Pulmonary artery endothelial cell (primary cell): ENCODE results near the gene EPB41. TPM values are rescaled to one million over a fixed set of nuclear protein-coding genes. Genes with fewer than 3 reads are reported as not detected.
"Not testable (repeated sequence)": the region's sequence is repeated elsewhere in the genome, so short reads cannot be mapped to it uniquely, and the experiment has no call there.

Experiments
- DNase-seq: peaks from one replicate; pipeline ENCODE4 v3.0.0-alpha.2; 2011; ENCODE audit warnings: low read depth, low spot score
- total RNA-seq: library from RNA; depleted of rRNA; stranded (reverse); fragments of >200 nt; gene quantifications from 2 replicates; pipeline ENCODE4 v1.2.3, GENCODE V29; 2014

The EPB41 gene
- total RNA-seq: 18.6 and 32.8 TPM in 2 replicates

DNA sequence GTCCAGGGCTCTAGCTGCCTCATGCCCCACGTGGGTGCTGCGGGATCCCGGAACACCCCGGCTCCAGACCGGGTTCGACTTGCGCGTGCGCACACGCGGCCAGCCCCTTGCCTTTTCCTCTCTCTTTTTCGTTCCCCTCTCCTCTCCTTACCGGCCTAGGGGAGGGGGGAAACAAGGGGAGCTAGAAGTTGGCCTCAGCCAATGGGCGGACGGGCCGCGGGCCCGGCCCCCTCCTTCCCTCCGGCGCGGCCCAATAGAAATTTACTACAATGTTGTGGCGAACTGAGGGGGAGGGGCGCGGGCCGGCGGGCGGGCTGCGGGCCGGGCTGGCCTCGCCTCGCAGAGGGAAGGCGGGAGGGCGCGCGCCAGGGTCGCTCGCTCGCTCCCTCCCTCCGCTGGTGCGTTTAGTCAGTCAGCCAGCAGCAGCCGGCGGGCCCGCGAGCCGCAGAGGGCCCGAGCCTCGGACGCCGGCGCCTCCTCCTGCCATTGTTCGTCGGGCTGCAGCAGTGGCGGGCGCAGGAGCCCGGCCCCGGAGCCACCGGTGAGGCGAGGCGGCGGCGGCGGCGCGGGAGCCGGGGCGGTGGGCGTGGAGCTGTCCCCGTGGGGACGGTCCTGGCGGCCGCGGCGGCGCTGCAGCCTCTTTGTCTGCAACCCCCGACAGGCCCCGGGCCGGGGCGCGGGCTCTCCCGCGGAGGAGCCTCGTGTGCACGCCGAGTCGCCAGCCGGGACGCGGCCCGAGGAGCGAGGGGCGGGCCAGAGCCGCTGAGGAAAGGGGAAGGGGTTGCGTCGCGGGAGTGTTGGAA is at the start of gene EPB41:
TSS of gene EPB41 (plus strand) at position 342 of the 803 bp plus-strand sequence. CDS start 72,869 bp downstream, outside the sequence.
- DNase-seq: peak; percentile 69

DNA sequence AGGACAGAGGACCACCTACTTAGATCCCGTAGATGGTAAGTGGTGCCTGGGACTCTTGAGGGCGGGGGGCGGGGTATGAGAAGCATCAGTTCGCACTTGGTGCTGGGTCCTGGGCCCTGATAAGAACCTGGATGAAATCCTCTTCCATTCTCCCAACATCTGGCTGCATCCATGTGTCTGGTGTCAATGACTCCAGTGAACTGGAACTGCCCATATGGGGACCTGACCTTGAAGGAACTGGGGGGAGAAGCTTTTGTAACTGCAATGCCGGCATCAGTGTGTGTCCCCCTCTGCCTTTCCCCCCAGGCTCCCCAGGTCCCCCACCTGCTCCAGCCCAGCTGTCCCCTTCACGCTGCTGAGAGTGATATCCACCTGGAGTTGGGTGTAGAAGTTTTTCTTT is 49.7 kb upstream of the EPB41 start:
- no peak for DNase-seq

DNA sequence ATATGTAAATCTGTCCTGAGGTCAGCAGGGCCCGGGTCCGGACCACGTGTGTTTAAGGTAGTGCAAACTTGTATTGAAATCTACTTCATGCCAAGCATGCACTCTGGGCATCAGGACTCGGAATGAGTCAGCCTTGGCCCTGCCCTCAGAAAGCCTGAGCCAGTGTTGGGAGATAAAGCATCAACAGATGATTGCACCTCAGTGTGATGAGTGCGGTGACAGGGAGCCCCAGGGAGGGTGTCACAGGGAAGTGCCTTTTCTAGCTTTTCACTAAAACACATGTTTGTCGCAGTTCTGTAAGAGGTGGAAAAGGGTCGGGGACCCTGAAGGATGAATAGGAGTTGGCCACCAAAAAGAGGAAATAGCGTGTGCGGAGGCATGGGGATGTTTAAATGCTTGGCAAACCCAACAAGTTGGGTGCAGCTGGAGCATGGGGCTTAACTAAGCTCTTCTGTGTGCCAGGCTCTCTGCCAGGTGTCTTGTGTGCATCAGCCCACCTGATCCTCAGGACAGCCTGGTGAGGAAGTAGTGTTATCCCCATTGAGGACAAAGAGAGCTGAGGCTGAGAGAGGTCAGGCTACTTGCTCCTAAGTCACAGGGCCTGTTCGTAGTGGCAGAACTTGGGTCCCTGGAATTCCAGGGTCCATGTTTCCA is 48.2 kb upstream of the EPB41 start:
- DNase-seq: no peak

DNA sequence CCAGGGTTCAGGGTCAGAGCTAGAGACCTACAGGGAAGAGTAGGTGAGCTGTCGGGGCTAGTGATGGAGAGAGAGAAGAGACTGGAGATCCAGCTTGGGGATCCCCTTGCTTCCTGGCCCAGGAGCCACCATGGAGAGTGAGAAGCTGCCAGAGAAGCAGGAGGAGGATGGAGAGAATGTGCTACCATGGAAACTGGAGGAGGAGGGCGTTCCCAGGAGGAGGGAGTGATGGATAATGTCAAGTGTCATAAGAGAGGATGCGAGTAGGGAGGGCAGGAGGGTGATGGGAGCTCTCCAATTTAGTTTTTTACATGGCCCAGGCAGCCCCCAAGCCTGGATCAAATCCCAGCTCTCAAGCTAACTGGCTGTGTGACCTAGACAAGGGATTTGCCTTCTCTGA is 46.5 kb upstream of the EPB41 start:
- DNase-seq: no peak

DNA sequence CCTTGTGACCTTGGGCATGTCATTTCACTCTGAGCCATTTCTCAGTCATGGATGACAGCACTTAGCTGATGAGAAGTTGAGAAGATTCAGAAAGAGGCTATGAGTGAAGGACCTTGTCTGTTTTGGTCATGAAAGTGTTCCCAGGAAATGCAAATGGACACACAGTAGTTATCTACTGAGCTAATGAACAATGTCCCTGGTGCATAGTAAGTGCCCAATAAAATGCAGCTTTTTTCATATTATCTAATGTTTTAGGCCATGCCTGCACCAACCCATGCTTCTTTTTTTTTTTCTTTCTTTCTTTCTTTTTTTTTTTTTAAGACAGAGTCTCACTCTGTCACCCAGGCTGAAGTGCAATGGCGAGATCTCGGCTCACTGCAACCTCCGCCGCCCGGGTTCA is 44.4 kb upstream of the EPB41 start:
- DNase-seq: no peak

DNA sequence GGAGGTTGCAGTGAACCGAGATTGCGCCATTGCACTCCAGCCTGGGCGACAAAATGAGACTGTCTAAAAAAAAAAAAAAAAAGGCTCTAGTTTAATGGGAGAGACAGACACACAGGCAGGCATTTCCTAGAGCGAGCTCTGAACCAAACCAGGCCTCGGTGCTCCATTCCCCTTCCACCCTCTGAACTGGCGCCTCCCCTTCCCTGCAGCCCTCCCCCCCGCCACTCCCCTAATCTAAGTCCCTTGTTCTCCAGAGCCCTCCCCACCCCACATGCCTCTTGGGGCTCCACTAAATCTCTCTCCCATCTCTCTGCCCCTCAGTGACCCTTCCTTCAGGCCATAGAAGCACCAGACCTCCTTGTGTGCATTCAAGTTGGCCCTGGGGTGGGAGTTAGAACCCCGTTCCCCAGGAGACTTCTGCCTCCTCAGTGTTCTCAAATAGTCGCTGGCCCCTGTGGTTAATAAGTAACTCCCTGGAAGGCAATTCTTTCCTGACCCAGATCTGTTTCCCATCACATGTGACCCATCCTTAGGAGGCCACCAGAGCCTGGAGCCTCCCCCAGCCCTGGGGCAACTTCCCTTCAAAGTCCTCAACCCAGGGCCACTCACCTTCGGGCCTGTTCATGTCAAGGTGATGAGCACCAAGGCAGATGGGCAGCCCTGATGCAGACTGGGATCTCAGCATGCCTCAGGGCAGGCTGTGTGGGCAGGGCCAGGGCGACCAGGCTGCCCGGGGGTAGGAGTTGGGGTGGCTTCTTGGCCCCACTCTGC is 42.6 kb upstream of the EPB41 start:
- no peak for DNase-seq

DNA sequence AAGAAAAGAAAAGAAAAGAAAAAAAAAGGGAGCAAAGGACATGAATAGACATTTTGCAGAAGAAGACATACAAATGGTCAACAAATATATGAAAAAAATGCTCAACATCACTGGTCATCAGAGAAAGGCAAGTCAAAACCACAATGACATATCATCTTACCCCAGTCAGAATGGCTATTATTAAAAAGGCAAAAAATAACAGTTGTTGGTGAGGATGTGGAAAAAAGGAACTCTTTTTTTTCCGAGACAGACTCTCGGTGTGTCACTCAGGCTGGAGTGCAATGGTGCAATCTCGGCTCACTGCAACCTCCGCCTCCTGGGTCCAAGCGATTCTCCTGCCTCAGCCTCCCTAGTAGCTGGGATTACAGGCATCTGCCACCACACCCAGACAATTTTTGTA is 39.2 kb upstream of the EPB41 start:
- not testable (repeated sequence) for DNase-seq

DNA sequence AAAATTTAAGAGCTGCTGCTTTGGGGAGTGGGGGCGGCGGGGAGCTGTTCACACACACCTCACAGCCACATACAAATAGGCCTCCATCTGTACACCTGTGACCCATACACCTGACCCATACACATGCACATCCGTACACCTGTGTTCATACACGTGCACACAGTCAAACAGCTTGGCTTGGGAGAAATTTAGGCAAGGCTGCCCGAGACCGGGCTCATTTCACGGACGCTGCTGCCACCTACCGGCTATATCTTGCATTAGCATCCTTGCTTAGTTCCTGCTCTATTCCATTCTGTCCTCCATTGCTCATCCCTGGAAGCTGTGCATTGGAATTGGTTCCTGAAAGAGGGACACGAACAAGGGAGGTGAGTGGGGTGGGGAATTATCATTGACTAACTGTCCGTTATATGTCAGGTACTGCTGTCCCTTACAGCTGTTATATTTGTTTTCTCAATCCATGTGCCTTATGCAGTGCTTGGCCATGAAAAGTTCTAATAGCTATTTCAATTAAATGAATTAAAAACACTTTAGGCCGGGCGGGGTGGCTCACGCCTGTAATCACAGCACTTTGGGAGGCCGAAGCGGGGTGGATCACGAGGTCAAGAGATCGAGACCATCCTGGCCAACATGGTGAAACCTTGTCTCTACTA is 37.1 kb upstream of the EPB41 start:
- no peak for DNase-seq

DNA sequence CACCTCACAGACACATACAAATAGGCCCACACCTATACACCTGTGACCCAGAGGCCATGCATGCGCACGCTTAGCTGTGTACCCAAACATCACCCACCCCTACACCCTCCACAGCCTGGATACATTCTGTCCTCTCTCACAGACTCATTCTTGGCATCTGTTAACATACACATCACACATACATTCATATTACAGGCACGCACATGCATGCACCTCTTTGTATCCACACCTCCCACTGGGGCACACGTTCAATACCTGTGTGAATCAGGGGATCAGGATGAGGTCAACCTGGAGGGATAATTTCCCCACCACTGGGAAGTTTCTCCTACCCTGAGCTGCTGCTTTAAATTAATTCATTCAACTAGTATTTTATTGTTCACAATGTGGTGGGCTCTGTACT is 35.6 kb upstream of the EPB41 start:
- DNase-seq: no peak

DNA sequence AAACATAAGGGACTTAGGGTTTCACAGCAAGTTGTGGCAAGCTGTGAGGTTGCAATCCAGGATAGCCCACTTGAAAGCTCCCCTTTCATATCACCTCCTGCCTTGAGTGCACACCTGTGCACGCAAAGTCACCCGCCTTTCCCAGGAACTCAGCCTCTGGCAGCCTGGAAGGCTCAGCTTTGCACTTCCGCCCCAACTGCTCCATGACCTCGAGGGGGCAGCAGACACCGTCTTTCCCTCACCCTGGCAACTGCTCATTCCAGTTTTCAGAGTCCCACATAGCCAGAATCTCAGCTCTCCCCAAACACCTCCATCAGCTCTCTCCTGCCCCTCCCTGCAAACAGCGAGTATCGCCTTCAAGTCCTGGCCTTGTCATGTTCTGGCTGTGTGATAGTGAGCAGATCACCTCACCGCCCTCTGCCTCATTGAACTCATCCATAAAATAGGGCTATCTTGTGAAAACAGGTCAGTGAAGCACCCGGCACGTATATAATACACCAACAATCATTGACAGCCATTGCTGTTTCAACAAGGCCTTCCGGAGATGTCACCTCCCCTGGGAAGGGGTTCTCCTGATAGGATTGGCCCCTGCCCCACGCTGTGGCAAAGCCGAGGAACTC is 32.2 kb upstream of the EPB41 start:
- DNase-seq: peak; percentile 47

DNA sequence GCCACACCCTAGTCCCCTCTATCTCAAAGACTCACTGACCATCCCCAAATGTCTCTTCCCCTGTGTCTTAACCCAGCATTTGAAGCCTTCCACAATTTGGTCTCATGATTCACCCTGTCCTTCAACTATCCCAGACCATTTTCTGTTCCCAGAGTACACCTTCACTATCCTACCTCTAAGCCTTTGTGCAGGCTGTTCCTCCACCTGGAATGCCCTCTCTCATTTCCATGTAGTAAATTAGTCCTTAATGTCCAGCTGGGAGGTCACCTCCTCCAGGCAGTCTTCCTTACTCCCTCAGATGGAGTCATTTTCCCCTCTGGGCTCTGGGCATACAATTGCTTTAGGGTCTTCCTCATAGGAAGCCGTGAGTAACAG is 31.1 kb upstream of the EPB41 start:
- DNase-seq: no peak

DNA sequence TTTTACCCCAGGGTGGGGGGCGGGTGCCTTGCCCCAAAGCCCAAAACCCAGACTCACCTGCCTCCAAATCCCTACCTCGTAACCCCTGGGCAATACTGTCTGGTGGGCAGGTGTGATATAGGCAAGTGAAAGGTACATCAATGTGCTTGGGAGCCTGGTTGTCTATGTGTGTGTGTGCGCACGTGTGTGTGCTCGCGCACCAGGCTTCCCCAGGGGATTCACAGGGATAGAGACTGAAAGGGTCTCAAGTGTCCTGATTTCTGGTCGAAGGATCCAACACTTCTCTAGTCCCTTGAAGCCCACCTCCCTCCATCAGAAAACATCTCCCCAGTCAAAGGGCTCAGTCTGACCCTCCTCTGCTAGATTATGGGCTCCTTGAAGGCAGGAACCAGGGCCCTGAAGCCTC is 28.9 kb upstream of the EPB41 start:
- no peak for DNase-seq

DNA sequence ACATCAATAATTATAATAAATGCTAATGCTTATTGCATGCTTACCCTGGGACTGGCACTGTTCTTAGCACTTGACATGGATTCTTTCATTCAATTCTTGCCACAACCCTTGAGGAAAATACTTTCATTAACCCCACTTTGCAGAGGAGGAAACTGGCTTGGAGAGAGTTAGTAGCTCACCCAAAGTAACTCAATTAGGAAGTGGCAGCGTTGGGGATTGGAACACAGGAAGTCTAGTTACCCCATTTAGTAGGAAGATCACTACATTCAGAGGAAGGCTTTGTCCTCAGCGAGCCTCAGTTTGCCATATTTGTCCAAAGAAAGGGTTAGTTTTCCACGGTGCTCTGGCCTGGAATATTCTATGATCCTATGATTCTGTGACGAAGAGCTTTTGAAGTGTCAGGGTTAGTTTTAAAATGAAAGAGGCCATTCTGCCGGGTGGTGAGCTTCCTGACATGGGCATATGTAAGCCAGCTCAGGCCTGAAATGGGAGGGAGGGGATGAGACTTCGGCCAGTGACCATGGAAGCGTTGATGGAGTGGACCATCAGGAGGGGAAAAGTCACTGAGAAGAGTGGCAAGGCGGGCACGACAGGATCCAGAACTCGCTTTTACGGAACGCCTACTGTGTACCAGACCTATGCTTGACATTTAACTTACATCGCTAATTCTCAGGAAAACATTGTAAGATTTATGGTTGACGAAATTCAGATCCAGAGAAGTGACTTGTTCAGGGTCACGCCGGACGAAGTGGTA is 28.2 kb upstream of the EPB41 start:
- DNase-seq: no peak

DNA sequence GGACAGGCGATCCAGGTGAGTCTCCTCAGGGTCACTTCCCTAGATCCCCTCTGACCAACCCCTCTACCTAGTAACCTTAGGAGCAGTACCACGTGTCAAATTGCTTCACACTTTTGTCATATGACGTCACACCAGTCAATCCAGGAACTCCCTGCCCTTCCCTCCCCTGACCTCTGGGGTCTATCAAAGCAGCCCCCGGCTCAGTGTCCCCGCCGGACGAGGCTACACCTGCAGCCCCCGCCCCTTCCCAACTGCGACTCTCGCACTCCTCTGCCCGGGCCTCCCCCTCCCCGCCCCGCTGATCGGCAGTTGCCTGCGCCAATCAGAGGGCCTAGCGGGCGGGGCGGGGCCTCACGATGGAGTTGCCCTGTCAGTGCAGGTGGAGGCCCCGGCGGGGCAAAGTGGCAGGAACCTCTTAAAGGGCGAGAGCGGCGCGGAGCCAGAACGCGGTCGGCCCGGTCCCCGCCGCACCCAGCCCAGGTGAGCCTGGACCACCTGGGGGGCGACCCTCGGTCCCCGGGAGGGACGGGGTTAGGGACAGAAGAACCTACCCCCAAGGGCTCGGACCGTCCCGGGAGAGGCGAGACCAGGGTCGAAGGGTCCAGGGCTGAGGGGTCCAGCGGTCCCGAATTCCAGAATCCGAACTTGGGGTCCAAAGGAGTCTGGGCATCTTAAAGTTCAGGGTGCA is 27.5 kb upstream of the EPB41 start:
- DNase-seq: no peak

DNA sequence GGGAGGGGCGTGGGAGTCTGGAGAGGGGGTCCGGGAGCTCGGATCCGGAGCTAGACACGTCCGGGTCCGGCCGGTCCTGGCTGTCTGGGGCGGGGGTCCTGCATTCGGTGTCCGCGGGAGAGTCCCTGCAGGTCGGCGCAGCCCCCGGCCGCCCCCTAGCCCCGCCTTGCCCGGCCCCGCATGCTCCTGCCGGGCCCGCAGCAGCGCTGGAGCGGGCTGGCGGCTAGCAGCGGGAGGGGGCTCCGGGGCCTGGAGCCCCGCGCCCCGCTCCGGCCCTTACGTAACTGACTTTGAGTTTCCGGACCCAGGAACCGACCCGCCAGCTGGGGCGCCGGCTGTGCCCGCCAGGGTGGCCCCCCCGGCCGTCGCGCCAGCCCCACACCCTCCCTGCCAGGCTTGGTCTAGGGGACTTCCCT is 26.9 kb upstream of the EPB41 start:
- no peak for DNase-seq

DNA sequence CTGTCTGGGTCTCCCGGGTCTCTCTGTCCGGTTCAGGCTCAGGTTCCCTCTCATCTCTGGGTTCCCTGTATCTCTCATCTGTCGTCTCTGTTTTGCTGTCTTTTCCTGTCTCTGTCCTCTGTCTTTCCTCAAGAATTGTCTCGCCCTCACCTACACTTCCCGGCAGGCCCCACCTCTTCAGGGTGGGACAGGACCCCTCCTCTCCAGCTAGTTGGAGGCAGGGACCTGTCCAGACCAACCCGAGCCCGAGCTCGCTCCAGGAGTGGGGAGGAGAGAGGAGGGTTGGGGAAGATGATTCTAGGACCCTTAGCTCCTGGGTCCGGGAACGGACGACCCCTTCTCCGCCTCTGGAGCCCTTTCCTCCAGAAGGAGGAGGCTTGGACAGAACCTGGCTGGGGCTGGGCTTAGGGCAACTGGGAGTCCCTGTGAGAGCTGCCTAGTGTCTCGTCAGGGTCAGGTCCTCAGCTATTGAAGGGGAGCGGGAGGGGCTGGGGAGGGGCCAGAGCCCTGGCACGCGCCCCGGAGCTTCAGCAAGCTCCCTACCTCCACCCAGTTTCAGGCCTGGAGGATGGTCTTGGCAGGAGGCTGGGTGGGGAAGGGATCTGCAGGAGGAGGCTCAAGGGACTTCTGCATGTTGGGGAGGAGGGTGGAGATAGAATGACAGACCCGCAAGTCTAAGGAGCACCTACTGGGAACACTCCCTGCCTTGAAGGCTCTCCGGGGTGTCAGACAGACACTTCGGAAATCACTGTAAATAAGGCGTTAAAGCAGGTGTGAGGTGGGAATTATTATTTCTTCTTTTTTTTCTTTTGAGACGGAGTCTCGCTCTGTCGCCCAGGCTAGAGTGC is 26.3 kb upstream of the EPB41 start:
- no peak for DNase-seq

DNA sequence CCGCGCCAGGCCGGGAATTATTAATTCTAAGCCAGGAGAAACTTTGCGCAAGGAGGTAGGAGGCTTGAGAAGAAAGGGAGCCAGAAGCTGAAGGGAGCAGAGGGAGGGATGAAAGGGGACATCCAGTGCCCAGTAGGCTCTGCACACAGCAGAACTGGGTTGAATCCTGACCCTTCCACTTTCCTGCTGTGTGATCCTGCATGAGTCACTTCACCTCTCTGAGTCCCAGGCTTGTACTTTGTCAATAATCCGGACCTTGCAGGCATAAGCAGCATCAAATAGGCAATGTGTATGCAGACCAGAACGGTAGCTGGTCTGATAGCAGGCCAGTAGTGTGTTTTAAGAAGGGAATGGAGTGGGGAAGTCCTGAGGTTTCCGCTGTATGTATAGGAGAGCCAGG is 25.5 kb upstream of the EPB41 start:
- no peak for DNase-seq

DNA sequence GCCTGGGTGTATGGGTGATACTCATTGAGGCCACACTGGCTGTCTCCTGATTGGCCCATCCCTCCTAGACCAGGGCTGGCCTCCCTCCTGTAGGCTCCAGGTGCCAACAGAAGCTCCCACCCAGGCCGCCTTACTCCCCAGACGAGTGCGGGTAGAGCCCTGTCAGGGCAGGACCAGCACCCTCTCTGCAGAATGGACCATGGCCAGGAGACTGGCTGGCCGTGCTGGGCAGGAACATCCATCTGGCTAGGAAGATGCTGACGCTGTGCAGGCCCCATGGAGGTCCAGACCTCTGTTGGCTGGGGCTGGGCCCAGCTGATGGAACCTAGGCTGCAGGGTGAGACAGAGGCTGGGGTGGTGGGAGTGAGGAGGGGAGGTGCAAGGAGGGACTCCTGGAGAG is 25.0 kb upstream of the EPB41 start:
- no peak for DNase-seq

DNA sequence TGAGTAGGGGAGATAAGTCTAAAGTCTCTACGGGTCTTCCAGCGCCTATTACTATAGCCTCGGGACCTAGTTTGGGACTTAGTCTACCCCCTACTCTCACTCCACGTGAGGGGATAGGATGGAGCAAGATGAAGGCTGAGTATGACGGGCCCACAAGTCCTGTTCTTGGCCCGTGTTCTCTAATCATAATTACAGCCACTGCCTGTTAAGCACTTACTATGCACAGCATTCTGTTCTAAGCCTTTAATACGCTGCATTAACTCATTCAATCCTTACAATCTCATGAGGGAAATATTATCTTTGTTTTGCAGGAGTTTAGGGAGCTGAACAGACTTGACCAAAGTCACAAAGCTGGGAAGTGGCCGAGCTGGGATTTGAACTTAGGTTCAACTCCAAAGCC is 23.9 kb upstream of the EPB41 start:
- no peak for DNase-seq
